HCT116 (cell line): ENCODE measurements around the gene ZNF516. TPM values are rescaled to one million over a fixed set of nuclear protein-coding genes. Genes with fewer than 3 reads are reported as not detected.

Source experiments
- ATAC-seq: fragments of 200-7000 bp; cut with Tn5 transposase; 2 replicates; pipeline ENCODE4 v1.9.1; 2020; ENCODE audit warnings: mild to moderate bottlenecking, moderate library complexity
- BruUV-seq: library from RNA; stranded (reverse); fragments of 400-500 nt; replicated peaks from 2 replicates; lab custom pipeline; 2021; lab: Mats Ljungman, UMichigan
- CTCF ChIA-PET: fragments of 300-600 bp; sonication (Branson Sonifier 250); formaldehyde crosslinking; loops from one replicate; lab custom pipeline; 2021; ENCODE audit warnings: antibody characterized with exemption; lab: Charles Lee
- POLR2A ChIA-PET: fragments of 300-600, 350-600 bp; sonication (Branson Sonifier 250); formaldehyde crosslinking; loops from one replicate; lab custom pipeline; 2021; ENCODE audit warnings: antibody characterized with exemption; lab: Charles Lee
- RAD21 ChIA-PET, 2 experiments: fragments of 300-600 bp; sonication (Branson Sonifier 250); formaldehyde crosslinking; loops; one replicate each; lab custom pipeline; 2023; ENCODE audit warnings: low total read pairs in 2 of 2; ENCODE audit not compliant: uncharacterized antibody in 2 of 2, unreplicated experiment in 2 of 2, low non-redundant PET in 1 of 2; lab: Charles Lee
- DNase-seq: peaks from one replicate; pipeline ENCODE4 v3.0.0-alpha.2; 2010; ENCODE audit warnings: low read depth, low spot score
- H2AFZ ChIP-seq: fragments of 200-600 bp; shearing (Covaris generic), sonication (generic); 2 replicates; pipeline ENCODE4 v1.6.1; 2017; ENCODE audit warnings: low read depth, mixed run types, mixed read lengths, antibody characterized with exemption, low read length; ENCODE audit not compliant: poor library complexity, severe bottlenecking
- H3K27ac ChIP-seq: 2 replicates; pipeline ENCODE4 v1.5.1; 2012; ENCODE audit warnings: low read depth, low read length
- H3K27me3 ChIP-seq: fragments of 200-600 bp; sonication (generic); 2 replicates; pipeline ENCODE4 v1.6.1; 2016; ENCODE audit warnings: mixed run types, low read length, mixed read lengths; ENCODE audit not compliant: insufficient read depth
- H3K36me3 ChIP-seq, 2 experiments: fragments of 200-500 bp in 1 of 2; fragments of 200-600 bp in 1 of 2; sonication (Bioruptor generic) in 1 of 2; sonication (generic) in 1 of 2; 2 replicates each; pipeline versions ENCODE4 v1.5.1 to v1.6.1; 2014 to 2016; ENCODE audit warnings: low read length in 2 of 2, inconsistent platforms in 1 of 2, mixed read lengths in 1 of 2, mixed run types in 1 of 2; ENCODE audit not compliant: insufficient read depth in 2 of 2, control insufficient read depth in 1 of 2
- H3K4me1 ChIP-seq, 2 experiments: fragments of 200-600 bp in 1 of 2; sonication (generic) in 1 of 2; 2 replicates each; pipeline versions ENCODE4 v1.5.1 to v1.6.1; 2012 to 2017; ENCODE audit warnings: low read length in 2 of 2, inconsistent platforms in 1 of 2, mild to moderate bottlenecking in 1 of 2, mixed read lengths in 1 of 2, mixed run types in 1 of 2, moderate library complexity in 1 of 2; ENCODE audit not compliant: insufficient read depth in 2 of 2, control insufficient read depth in 1 of 2
- H3K4me2 ChIP-seq: fragments of 200-600 bp; sonication (generic); 2 replicates; pipeline ENCODE4 v1.6.1; 2017; ENCODE audit warnings: mixed run types, low read length, mixed read lengths
- H3K4me3 ChIP-seq, 2 experiments: fragments of 200-600 bp in 1 of 2; sonication (generic) in 1 of 2; replicated peaks in 1 of 2; 2 replicates each; pipeline ENCODE4 v1.5.1; 2011 to 2016; ENCODE audit warnings: low read length in 2 of 2, control low read depth in 1 of 2, low read depth in 1 of 2, mild to moderate bottlenecking in 1 of 2, mixed read lengths in 1 of 2, mixed run types in 1 of 2
- H3K79me2 ChIP-seq: fragments of 200-600 bp; sonication (generic); 2 replicates; pipeline ENCODE4 v1.6.1; 2017; ENCODE audit warnings: mild to moderate bottlenecking, mixed run types, low read length, moderate library complexity, mixed read lengths; ENCODE audit not compliant: insufficient read depth
- H3K9ac ChIP-seq: fragments of 200-600 bp; sonication (generic); 2 replicates; pipeline ENCODE4 v1.6.1; 2016; ENCODE audit warnings: low read length, mixed read lengths
- H3K9me2 ChIP-seq: fragments of 200-600 bp; sonication (generic), shearing (Covaris generic); 2 replicates; pipeline ENCODE4 v1.6.1; 2017; ENCODE audit warnings: mixed run types, mild to moderate bottlenecking, moderate library complexity; ENCODE audit not compliant: insufficient read depth
- H3K9me3 ChIP-seq, 2 experiments: fragments of 200-500 bp in 1 of 2; fragments of 200-600 bp in 1 of 2; sonication (Bioruptor generic) in 1 of 2; sonication (generic) in 1 of 2; 2 replicates each; pipeline ENCODE4 v1.6.1; 2014 to 2017; ENCODE audit warnings: low read length in 2 of 2, mixed read lengths in 2 of 2, inconsistent platforms in 1 of 2, low read depth in 1 of 2, mild to moderate bottlenecking in 1 of 2, mixed run types in 1 of 2, moderate library complexity in 1 of 2; ENCODE audit not compliant: control insufficient read depth in 1 of 2, insufficient read depth in 1 of 2
- H4K20me1 ChIP-seq: fragments of 200-600 bp; sonication (generic), shearing (Covaris generic); 2 replicates; pipeline ENCODE4 v1.6.1; 2017; ENCODE audit warnings: mixed run types, mild to moderate bottlenecking, moderate library complexity; ENCODE audit not compliant: insufficient read depth
- EZH2phosphoT487 ChIP-seq: fragments of 200-600 bp; IDR thresholded peaks from 2 replicates; pipeline ENCODE4 v1.6.1; 2018; ENCODE audit warnings: antibody characterized with exemption, borderline replicate concordance
- POLR2A ChIP-seq: IDR thresholded peaks from 2 replicates; pipeline ENCODE4 v1.7.0; 2011; ENCODE audit warnings: borderline replicate concordance; ENCODE audit not compliant: insufficient read depth, insufficient read length; ENCODE audit errors: extremely low read depth
- POLR2AphosphoS5 ChIP-seq: IDR thresholded peaks from 2 replicates; pipeline ENCODE4 v1.6.1; 2011; ENCODE audit warnings: mild to moderate bottlenecking, low read depth, low read length, moderate library complexity
- RAD21 ChIP-seq: IDR thresholded peaks from 2 replicates; pipeline ENCODE4 v1.6.1; 2012; ENCODE audit warnings: low read depth, mild to moderate bottlenecking
- SIN3A ChIP-seq: IDR thresholded peaks from 2 replicates; pipeline ENCODE4 v1.6.1; 2012; ENCODE audit warnings: low read depth
- SRF ChIP-seq: IDR thresholded peaks from 2 replicates; pipeline ENCODE4 v1.6.1; 2012; ENCODE audit warnings: low read depth
- TCF7L2 ChIP-seq: IDR thresholded peaks from 2 replicates; pipeline ENCODE4 v1.7.0; 2011; ENCODE audit warnings: borderline replicate concordance, inconsistent platforms; ENCODE audit not compliant: insufficient read depth, insufficient read length; ENCODE audit errors: extremely low read depth
- YY1 ChIP-seq: IDR thresholded peaks from 2 replicates; pipeline ENCODE4 v1.6.1; 2011; ENCODE audit warnings: low read length, low read depth, moderate library complexity, mild to moderate bottlenecking; ENCODE audit not compliant: insufficient replicate concordance; ENCODE audit errors: extremely low read depth
- ZFX ChIP-seq: fragments of 450-650 bp; IDR thresholded peaks from 2 replicates; pipeline ENCODE4 v1.6.1; 2017
- ZNF274 ChIP-seq: fragments of 200-500 bp; sonication (Bioruptor generic); IDR thresholded peaks from 2 replicates; pipeline ENCODE4 v1.6.1; 2014; ENCODE audit warnings: mild to moderate bottlenecking, low read depth, low read length, inconsistent platforms
- intact Hi-C: fragments of 100-400 bp; cut with micrococcal nuclease; formaldehyde crosslinking; loops from 2 replicates; pipeline ENCODE4 v1.10.0; 2022
- total RNA-seq: library from RNA; stranded (reverse); gene quantifications from one replicate; pipeline ENCODE4 v1.2.1, GENCODE V29; 2021; ENCODE audit not compliant: unreplicated experiment
- TF ChIP-seq, protein P1 (sequence below): IDR thresholded peaks from 2 replicates; pipeline ENCODE4 v1.6.1; 2011; ENCODE audit warnings: mild to moderate bottlenecking, low read length, moderate library complexity; ENCODE audit not compliant: insufficient replicate concordance; ENCODE audit errors: extremely low read depth

The ZNF516 gene
- total RNA-seq, 1 experiment from 2014 or later, result 32.0 TPM

DNA sequence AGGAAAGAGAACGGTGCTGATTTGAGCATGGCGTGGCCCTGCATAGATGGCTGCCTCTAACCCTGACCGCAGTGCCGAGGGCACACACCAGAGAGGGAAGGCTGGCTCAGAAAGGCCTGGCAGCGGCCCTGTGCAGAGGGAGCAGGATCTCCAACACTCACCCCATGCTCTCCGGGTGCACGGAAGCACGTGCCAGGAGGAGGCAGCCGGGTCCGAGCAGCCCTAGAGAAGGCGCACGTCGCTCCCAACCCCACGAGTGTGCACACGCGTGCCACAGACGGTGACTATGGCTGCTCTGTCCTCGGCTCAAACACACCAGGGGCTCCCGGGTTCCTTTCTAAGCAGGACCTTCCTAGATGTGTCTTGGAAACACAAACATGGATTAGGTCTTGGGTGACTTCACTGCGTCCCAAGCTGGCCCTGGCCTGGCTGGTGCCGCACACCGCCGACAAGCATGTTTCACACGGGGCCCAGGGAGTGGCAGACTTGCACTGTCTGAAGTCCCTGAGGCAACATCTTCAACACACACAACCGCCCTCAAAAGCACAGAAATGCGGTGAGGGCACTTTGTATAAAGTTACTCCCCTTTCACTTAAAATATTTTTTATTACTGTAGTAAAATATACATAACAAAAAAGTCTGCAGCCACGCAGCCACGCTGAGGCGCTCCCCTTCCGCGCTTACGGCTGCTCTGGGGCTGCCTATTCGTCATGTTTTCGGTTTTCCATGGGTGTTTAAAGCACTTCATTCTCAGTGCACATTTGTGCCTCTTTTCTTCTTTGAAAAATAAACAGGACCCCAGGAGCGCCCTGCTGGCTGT is 110.0 kb downstream of the ZNF516 start:
- no peak overlapping the region for H3K27ac ChIP-seq
- H2AFZ ChIP-seq, result no peak overlapping the region
- H3K79me2 ChIP-seq, result 0 out of 2 replicates have a peak, but pooled peaks cover 4% of the 10 kb centered on the region
- RAD21 ChIA-PET, result no interaction called here
- DNase-seq, result no peak
- H3K27me3 ChIP-seq, result no peaks in the 10 kb centered on the region
- intact Hi-C loops, result no loop called here
- H3K9ac ChIP-seq, result no peak overlapping the region
- no peaks in the 10 kb centered on the region for H3K36me3 ChIP-seq
- H3K9me2 ChIP-seq, result no peaks in the 10 kb centered on the region
- BruUV-seq, result no TSS peak
- ATAC-seq, result no peak
- POLR2A ChIA-PET, result no interaction called here
- no peaks in the 10 kb centered on the region for H4K20me1 ChIP-seq
- no peak overlapping the region for H3K4me3 ChIP-seq
- no peak overlapping the region for H3K4me2 ChIP-seq
- no peak for TF ChIP-seq EZH2phosphoT487
- no peak for TF ChIP-seq ZNF274
- no peak for TF ChIP-seq SRF
- H3K4me1 ChIP-seq, result peaks cover 0 to 5% of the 10 kb centered on the region in 2 experiments; a peak in 2 of 4 replicates
- CTCF ChIA-PET, result no interaction called here
- no peaks in the 10 kb centered on the region for H3K9me3 ChIP-seq

DNA sequence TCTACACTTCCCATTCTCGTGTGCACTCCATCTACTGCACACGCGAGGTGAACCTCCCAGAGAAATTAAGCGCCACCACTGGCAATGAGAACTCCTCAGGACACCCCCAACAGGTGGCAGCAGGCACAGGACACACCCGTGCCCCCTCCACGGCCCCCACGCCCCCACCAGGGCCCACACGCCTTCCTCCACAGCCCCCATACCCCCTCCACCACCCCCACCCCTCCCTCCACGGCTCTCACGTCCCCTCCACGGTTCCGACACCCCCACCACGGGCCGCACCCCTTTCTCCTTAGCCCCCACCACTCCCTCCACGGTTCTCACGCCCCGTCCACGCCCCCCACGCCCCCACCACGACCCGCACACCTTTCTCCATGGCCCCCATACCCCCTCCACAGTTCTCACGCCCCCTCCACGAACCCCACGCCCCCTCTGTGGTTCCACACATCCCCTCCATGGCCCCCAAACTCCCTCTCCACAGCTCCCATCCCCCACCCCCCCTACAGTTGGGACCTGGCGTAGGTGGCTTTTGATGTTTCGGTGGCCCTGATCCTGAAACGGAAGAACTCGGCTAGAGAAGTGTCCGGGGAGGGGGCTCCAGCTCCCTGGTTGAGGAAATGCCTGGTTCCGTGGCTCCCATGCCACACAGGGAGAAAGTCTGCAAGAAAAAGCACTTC is 110.8 kb downstream of the ZNF516 start:
- Histone ChIP-seq H3K27ac (no peak overlapping the region), H3K4me1 (peaks cover 0 to 5% of the 10 kb centered on the region in 2 experiments; a peak in 2 of 4 replicates), H3K9me2 (no peaks in the 10 kb centered on the region), H3K4me3 (no peak overlapping the region), H3K79me2 (0 out of 2 replicates have a peak, but pooled peaks cover 4% of the 10 kb centered on the region), H3K9ac (no peak overlapping the region), H3K36me3 (no peaks in the 10 kb centered on the region; a peak in 1 of 4 replicates), H2AFZ (no peak overlapping the region), H3K9me3 (no peaks in the 10 kb centered on the region), H4K20me1 (no peaks in the 10 kb centered on the region), H3K27me3 (no peaks in the 10 kb centered on the region), H3K4me2 (no peak overlapping the region)
- intact Hi-C loops, result no loop called here
- no TSS peak for BruUV-seq
- ChIA-PET POLR2A (no interaction called here), RAD21 (no interaction called here), CTCF (no interaction called here)
- no peak for ATAC-seq
- TF ChIP-seq POLR2A (no peak), POLR2AphosphoS5 (no peak), ZFX (no peak), ZNF274 (no peak), TCF7L2 (no peak), YY1 (no peak), SRF (no peak), SIN3A (no peak), RAD21 (no peak)
- TF ChIP-seq, protein P1, sequence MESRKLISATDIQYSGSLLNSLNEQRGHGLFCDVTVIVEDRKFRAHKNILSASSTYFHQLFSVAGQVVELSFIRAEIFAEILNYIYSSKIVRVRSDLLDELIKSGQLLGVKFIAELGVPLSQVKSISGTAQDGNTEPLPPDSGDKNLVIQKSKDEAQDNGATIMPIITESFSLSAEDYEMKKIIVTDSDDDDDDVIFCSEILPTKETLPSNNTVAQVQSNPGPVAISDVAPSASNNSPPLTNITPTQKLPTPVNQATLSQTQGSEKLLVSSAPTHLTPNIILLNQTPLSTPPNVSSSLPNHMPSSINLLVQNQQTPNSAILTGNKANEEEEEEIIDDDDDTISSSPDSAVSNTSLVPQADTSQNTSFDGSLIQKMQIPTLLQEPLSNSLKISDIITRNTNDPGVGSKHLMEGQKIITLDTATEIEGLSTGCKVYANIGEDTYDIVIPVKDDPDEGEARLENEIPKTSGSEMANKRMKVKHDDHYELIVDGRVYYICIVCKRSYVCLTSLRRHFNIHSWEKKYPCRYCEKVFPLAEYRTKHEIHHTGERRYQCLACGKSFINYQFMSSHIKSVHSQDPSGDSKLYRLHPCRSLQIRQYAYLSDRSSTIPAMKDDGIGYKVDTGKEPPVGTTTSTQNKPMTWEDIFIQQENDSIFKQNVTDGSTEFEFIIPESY, result no peak
- DNase-seq, result no peak
